GM18511 (cell line): ENCODE data around the gene PSMB1.

Experiments
- ATAC-seq: cut with Tn5 transposase; IDR thresholded peaks from one replicate; pipeline ENCODE4 v1.9.1; 2021; ENCODE audit warnings: mild to moderate bottlenecking, moderate library complexity; ENCODE audit not compliant: unreplicated experiment

Gene PSMB1

DNA sequence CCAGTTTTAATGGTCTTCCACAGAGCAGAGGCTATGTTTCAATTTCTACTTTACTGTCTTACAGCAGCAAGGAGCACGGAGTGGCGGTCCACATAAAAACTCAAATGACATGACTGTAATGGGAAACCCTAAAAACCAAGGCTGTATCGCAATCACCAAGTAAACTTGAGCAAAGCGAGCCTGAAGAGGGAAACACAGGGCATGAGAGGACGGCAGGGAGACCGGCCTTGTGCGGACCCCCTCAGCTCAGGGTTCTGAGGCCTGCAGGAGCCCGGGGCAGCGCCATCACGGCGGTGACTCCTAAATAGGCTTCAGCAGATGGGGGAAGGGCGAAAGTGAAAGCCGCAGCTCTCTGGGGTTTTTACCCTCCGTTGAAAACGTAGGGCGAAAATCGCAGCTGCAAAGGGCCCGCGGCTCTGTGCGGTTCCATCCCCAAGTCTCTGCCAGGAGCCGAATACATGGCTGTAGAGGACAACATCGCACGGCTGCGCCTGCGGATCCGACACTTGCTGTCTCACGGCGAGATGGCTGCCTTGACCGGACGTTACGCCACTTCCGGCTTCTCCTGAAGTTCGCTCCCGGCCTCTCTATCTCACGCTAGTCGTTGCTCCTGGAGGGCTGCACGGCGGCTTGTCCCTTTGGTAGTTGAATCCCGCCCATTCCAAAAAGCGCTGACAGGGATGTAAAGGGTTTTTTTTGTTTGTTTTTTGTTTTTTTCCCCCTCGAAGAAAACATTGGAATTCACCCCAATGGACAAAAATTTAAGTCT is at the start of gene PSMB1:
Gene PSMB1 (minus strand): TSS at position 543 of the 769 bp plus-strand sequence. CDS start 65 bp downstream, at position 478.
- ATAC-seq, result peak; percentile 56

GRCh38 chr6:170597278-170597677 is 44.2 kb upstream of the PSMB1 start:
- no peak for ATAC-seq

DNA sequence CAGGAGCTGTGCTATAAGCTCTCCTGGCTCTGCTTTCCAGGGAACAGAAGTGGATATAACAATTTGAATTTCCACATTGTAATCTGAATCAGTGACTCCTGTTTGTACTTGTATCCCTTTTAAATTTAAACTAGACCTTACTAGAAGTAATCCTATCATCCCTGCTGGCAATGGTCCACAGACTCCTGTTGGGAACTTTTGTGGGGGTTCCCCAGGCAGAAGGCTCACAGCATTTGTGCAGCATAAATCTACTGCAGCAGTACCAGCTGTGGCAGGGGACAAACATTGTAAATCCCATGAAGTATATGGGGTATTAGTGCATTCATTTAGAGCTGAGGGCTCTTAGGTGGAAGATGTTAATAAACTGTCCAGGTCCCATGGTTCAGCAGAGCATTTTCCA is 43.3 kb upstream of the PSMB1 start:
- no peak for ATAC-seq

DNA sequence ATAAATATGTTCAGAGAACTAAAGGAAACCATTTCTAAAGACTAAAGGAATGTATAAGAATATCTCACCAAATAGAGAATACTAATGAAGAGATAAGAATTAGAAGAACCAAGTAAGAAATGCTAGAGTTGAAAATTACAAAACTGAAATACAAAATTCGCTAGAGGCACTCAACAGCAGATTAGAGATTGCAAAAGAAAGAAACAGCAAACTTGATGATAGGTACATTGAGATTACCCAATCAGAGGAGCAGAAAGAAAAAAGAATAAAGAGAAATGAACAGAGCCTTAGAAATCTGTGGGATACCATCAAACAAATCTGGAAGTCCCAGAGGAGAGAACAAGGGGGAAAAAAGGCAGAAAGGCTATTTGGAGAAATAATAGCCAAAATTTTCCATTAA is 37.6 kb upstream of the PSMB1 start:
- ATAC-seq, result no peak

DNA sequence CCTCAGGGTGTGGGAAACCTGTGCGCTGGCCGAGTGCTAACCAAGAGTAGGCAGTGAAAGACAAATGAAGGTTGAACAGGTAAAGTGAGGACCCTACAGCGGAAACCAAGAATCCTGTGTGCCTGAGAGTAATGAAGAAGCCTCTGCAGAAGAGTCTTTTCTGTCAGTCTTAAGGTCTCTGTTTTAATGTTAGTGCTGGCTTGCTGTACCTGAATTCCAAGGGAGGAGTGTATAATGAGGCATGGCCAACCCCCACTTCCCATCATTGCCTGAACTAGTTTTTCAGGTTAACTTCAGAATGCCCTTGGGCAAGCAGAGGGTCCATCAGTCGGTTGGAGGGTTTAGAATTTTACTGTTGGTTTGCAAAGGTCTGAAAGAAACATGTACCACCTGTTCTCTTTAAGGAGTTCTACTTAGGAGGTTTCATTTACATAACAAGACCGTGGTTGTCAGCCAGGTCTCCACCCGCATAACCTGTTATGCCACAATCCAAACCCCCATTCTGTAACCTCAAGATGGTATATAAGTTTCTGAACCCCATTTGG is 31.9 kb upstream of the PSMB1 start:
- ATAC-seq, result peak; percentile 46

DNA sequence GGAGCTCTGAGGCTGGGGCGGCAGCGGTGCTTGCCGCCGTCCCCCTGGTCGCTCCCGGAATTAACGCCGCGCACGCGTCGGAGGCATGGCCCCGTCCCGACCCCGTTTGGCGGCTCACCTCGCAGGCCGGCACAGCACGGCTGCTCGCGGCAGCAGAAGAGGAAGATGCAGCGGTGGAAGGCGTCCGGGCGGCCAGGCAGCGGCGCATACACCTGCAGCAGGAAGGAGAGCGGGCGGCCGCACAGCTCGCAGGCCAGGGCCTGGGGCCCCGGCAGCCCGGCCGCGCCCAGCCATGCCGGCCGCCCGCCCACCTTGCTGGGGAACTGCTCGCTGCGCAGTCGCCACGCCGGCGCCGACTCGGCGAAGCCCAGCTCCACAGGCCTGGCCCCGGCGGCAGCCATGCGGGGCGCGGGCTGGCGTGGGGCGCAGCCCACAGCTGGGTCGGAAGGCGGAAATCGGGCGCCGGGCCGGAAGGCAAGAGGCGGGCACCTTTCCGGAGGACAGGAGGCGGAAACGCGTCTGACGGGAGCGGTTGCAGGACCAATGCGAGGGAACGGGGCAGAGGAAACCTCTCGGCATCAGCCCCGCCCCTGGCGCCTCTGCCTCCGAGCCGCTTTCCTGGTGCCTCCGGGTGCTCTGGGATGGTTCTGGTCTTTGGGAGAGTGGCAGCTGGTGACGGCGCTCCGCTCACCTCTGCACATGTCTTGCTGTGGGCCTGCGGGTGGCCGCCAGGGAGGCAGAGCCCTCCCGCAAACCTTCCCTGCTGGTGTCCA is 31.3 kb upstream of the PSMB1 start, which contains the start of gene PDCD2:
Gene PDCD2 (minus strand): TSS at position 457 of the 773 bp plus-strand sequence. CDS start 56 bp downstream, at position 401.
- ATAC-seq, result peak; percentile 96

DNA sequence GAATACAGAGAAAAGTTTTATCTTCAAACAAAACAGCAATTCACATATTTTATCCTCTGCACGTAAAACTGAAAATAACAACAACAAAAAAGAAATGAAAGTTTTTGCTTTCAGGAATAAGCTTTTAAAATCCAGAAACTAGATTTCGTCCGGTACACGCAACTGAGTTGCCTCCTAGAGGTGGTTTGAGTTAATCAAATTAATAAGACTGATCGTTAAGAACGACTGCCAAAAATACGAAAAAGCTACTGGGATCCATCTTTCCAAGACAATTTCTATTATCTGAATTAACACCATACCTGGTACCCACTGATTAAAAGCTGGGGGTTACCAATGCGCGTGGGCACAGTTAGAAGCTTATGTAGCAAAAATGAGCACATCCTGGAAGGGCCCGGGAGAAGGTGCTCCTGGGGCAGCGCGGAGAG is 30.7 kb upstream of the PSMB1 start:
- peak; percentile 3 for ATAC-seq

- ATAC-seq, result no peak
These were observed 25.8 kb upstream of the PSMB1 start for GRCh38 chr6:170578909-170579308.

DNA sequence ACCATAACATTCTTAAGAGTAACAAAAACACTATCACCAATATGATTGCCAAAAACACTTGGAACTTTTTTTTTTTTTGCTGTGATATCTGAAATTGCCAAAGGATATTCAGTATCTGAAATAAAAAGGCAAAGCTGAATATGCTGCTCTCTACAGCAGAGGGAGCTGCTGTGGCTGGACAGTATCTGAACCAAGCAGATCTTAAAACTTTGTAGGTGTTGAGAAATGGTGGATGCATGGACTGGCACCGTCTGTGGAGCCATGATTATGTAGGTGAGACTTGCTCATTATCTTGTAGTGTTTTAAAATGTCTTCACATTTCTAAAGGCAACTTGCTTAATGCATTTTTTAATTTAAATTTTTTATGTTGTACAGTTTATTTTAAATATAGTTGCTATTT is 22.1 kb upstream of the PSMB1 start:
- no peak for ATAC-seq

DNA sequence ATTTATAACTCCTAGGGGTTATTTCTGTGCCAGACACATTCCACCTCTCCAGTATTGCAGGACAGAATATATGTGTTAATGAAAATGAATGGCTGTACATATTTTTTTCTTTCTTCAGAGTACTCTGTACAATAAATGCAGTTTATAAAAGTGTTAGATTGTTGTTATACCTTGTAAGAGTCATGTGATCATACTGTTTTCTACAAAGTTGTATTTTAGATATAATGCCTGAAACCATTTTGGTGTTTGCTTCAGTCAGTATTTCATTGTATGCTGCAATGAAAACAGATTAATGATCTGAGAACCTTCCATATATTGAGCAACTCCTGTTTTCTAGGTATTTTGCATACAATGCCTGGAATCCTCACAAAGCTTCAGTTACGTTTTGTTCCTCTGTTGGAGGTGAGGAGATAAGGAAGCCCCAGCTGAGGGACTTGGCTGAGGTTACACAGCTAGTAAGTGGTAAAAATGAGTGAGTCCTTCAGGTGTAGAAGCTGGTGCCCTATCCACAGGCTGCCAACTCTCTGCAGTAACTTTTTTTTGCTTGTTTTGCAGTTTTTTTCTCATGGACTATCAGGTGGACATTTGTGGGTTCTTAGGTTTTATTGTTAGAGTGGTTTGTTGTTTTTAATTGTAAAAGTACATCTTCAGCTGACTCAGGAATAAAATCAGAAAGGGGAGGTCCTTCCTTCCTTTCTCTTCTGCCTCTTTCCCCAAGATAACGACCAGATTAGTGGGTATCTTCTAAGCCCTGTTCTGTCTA is 19.8 kb upstream of the PSMB1 start:
- ATAC-seq, result no peak

- ATAC-seq, result no peak
These were observed 11.9 kb upstream of the PSMB1 start for GRCh38 chr6:170564936-170565530.

DNA sequence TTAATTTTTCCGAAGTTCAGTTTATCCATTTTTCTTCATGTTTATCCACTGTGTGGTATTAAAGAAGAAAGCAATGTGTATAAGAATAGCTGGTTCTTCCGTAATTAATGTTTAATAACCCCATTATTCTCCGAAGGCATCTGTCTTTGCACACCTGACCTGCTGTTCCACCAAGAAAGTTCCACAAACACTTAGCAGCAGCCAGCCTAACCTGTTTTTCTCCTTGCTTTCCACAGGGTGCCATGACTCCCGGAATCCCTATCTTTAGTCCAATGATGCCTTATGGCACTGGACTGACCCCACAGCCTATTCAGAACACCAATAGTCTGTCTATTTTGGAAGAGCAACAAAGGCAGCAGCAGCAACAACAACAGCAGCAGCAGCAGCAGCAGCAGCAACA is 8.4 kb upstream of the PSMB1 start:
- no peak for ATAC-seq

GRCh38 chr6:170555305-170555704 is 2.2 kb upstream of the PSMB1 start:
- no peak for ATAC-seq

DNA sequence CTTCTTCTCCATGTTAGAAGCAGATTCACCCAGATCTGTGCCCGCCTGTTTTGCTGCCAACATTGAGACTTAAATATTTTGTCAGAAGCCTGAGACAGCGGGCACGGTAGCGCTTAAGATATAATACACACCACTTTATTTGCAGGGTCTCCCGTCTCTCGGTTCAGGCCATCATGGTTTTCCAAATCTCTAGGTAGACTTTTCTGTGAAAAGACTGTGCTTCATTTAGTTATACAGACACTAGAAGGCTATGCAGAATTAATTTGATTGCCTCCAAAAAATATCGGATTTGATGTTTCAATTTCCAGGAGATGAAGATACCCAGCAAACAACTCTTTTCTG is 1.7 kb upstream of the PSMB1 start:
- ATAC-seq, result no peak

DNA sequence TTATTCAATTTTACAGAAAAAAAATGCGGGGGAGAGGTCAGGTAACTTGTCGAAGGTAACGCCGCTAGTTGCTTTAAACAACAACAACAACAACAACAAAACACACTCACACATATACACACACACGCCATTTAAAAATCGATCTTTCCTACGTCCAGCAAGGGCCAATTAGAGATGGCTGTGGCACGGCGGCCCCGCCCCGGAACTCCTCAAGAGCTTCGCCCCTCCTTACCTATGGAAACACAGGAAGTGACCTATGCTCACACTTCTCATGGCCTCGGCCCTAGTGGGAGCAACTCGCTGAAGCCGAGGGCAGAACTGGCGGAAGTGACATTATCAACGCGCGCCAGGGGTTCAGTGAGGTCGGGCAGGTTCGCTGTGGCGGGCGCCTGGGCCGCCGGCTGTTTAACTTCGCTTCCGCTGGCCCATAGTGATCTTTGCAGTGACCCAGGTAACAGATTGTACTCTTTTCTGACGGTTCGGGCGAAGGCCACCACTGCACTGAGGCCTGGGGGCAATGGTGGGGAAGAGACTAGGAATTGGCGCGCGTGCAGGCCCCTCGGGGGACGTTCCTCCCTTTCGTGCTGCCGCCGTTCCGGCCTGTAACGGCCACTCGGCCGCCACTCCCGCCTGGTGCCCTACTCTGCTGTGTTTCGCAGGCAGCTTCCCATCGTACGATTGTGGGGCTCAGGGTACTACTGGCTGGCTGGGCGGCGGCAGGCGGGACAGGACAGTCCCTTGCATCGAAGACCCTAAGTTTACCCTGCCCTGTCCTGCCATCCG is 1.1 kb upstream of the PSMB1 start, which contains the start of gene TBP:
Gene TBP (plus strand): TSS at position 357 of the 783 bp plus-strand sequence. CDS start 2,661 bp downstream, outside the sequence.
- peak; percentile 96 for ATAC-seq

- peak; percentile 46 for ATAC-seq
These were observed 466 bp upstream of the PSMB1 start for GRCh38 chr6:170553534-170554012.

GRCh38 chr6:170545405-170545804 is 7.7 kb downstream of the PSMB1 start:
- ATAC-seq, result no peak

DNA sequence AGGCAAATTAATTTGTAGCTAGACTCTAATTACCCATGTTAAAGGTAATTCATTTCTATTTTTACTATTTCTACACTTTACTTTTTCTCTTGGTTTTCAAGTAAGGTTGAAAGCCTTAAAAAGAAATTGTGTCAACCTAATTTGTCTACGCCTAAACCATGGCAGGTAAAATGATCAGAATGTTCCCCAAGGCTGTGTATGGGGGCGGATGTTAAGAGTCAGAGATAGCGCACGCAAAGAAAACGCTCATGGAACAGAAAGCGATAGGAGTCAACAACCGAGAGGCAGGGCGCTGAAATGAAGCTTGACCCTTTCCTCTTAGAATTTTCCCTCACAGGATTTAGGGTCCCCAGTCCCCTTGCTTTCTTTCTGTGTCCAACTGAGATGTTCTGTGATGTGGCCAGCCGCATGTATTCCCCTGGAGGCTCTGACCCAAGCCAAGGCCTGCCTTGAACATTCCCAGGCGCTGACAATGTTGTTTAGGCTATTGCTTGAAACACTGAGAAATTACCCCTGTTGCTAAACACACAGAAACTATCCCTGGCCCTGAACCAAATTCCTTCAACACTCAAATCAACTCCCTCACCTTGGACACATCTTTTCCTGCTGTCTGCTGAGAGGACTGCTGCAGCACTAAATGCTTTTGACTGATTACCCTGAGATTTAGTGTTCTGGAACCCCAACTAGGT is 10.9 kb downstream of the PSMB1 start:
- no peak for ATAC-seq

DNA sequence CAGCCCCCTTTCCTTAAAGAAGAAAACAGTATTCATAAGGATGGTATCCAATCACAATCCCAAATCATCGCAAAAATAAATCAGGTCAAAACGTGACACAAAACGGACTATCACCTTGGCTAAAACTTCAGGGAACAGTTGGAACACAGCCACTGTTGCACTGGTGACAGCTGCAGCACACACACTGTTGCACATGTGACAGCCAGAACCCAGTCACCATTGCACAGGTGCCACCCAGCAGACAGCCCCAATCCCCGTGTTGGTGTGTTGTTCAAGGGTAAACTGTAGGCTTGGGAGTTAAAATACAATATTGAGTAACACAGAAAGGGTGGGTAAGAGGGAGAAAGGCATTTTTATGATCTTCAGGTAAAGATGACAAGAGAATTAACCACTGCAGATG is 15.8 kb downstream of the PSMB1 start:
- no peak for ATAC-seq
